Anterior cingulate cortex (tissue), 58 donors: Measurements from ENCODE around the gene ADAM8.

Experiments
- DNase-seq, 58 donors: peaks; one replicate each; lab custom pipeline; 2025; lab: John Stamatoyannopoulos, UW

The ADAM8 gene

GRCh38 chr10:133309100-133309719 is 32.5 kb upstream of the ADAM8 start:
- DNase-seq: peak in 57 of 58 donors; percentile 54 to 95 (median 87)

GRCh38 chr10:133308421-133309099 is 31.9 kb upstream of the ADAM8 start, which contains the start of the genes TUBGCP2 and ZNF511:
TUBGCP2 (minus strand) TSS chr10:133308872; CDS start chr10:133302941, 5,931 bp downstream.
ZNF511 (plus strand) TSS chr10:133308914; CDS start chr10:133308944, 30 bp downstream.
- peak in 56 of 58 donors; percentile 26 to 95 (median 84) for DNase-seq

GRCh38 chr10:133307776-133308420 is 31.2 kb upstream of the ADAM8 start:
- DNase-seq: peak in 16 of 58 donors; percentile 7 to 67 (median 40)

- no peak for DNase-seq
These were observed 30.3 kb upstream of the ADAM8 start for GRCh38 chr10:133306941-133307379.

GRCh38 chr10:133306097-133306476 is 29.4 kb upstream of the ADAM8 start:
- no peak for DNase-seq

GRCh38 chr10:133303206-133303605 is 26.5 kb upstream of the ADAM8 start:
- DNase-seq: no peak

GRCh38 chr10:133302230-133302629 is 25.6 kb upstream of the ADAM8 start:
- no peak for DNase-seq

- no peak for DNase-seq
These were observed 23.1 kb upstream of the ADAM8 start for GRCh38 chr10:133299738-133300137.

- no peak for DNase-seq
These were observed 22.6 kb upstream of the ADAM8 start for GRCh38 chr10:133299224-133299623.

GRCh38 chr10:133298466-133298865 is 21.8 kb upstream of the ADAM8 start:
- DNase-seq: no peak

- no peak for DNase-seq
These were observed 20.8 kb upstream of the ADAM8 start for GRCh38 chr10:133297504-133297903.

- no peak for DNase-seq
These were observed 19.0 kb upstream of the ADAM8 start for GRCh38 chr10:133295426-133296320.

GRCh38 chr10:133294189-133294588 is 17.5 kb upstream of the ADAM8 start:
- DNase-seq: no peak

- no peak for DNase-seq
These were observed 17.1 kb upstream of the ADAM8 start for GRCh38 chr10:133293810-133294119.

- DNase-seq: no peak
These were observed 16.5 kb upstream of the ADAM8 start for GRCh38 chr10:133292919-133293809.

- DNase-seq: no peak
These were observed 13.1 kb upstream of the ADAM8 start for GRCh38 chr10:133289761-133290160.

- no peak for DNase-seq
These were observed 11.3 kb upstream of the ADAM8 start for GRCh38 chr10:133287832-133288500.

GRCh38 chr10:133286366-133286765 is 9.7 kb upstream of the ADAM8 start:
- DNase-seq: no peak

GRCh38 chr10:133285217-133285616 is 8.5 kb upstream of the ADAM8 start:
- no peak for DNase-seq
